Testis (tissue), 5 donors: ENCODE data around the gene TTLL7. TPM values are rescaled to one million over a fixed set of nuclear protein-coding genes. Genes with fewer than 3 reads are reported as not detected.

Experiments
- DNase-seq: peaks from one replicate; pipeline ENCODE4 v3.0.0-alpha.2; 2019
- H3K27ac ChIP-seq, 2 donors: fragments of 200-600 bp; sonication (generic); one replicate each; pipeline ENCODE4 v1.5.1; 2019
- H3K27me3 ChIP-seq: fragments of 200-600 bp; sonication (generic); one replicate; pipeline ENCODE4 v1.5.1; 2019
- H3K36me3 ChIP-seq: fragments of 200-600 bp; sonication (generic); one replicate; pipeline ENCODE4 v1.5.1; 2017; ENCODE audit warnings: low read depth; ENCODE audit errors: missing control alignments
- H3K4me1 ChIP-seq: fragments of 200-600 bp; sonication (generic); one replicate; pipeline ENCODE4 v1.5.1; 2019
- H3K4me3 ChIP-seq, 2 donors: fragments of 200-600 bp; sonication (generic); one replicate each; pipeline ENCODE4 v1.5.1; 2017 to 2019
- H3K9me3 ChIP-seq: fragments of 200-600 bp; sonication (generic); one replicate; pipeline ENCODE4 v1.5.1; 2017
- POLR2A ChIP-seq: fragments of 450-650 bp; IDR thresholded peaks from one replicate; pipeline ENCODE4 v1.6.1; 2017; ENCODE audit warnings: antibody characterized with exemption, mild to moderate bottlenecking, moderate library complexity
- WGBS, 2 donors: methylation state at CpG; one replicate each; pipeline ENCODE4 v1.1.5; 2018; 5-methylcytosine and 5-hydroxymethylcytosine counted together
- intact Hi-C: fragments of 100-400 bp; cut with DNase I; formaldehyde crosslinking; loops from one replicate; pipeline ENCODE4 v1.15.1; 2023; ENCODE audit warnings: low total_unique reads
- long read RNA-seq, 2 donors: transcript quantifications; one replicate each; lab custom pipeline, GENCODE V29; 2026
- polyA plus RNA-seq: library from polyadenylated mRNA; stranded (reverse); fragments of 350-450 nt; fragmentation: Illumina TruSeq; extraction: RNeasy Lipid Tissue Mini Kit (QIAGEN cat#74804); gene quantifications from one replicate; pipeline ENCODE4 v1.2.3, GENCODE V29; 2014; ENCODE audit warnings: low read depth, low replicate concordance; ENCODE audit not compliant: insufficient read depth
- total RNA-seq, 2 donors: library from RNA; depleted of rRNA; stranded (reverse); fragments of >200 nt; gene quantifications; one replicate each; pipeline ENCODE4 v1.2.3, GENCODE V29; 2016
- TF ChIP-seq, protein P1 (sequence below), 3 experiments: fragments of 450-650 bp in 2 of 3; fragments of 200-600 bp in 1 of 3; sonication (generic) in 1 of 3; IDR thresholded peaks; one replicate each; pipeline ENCODE4 v1.5.1; 2016 to 2019; ENCODE audit warnings: antibody characterized with exemption in 3 of 3, mild to moderate bottlenecking in 2 of 3, moderate library complexity in 1 of 3

TTLL7 gene, protein sequence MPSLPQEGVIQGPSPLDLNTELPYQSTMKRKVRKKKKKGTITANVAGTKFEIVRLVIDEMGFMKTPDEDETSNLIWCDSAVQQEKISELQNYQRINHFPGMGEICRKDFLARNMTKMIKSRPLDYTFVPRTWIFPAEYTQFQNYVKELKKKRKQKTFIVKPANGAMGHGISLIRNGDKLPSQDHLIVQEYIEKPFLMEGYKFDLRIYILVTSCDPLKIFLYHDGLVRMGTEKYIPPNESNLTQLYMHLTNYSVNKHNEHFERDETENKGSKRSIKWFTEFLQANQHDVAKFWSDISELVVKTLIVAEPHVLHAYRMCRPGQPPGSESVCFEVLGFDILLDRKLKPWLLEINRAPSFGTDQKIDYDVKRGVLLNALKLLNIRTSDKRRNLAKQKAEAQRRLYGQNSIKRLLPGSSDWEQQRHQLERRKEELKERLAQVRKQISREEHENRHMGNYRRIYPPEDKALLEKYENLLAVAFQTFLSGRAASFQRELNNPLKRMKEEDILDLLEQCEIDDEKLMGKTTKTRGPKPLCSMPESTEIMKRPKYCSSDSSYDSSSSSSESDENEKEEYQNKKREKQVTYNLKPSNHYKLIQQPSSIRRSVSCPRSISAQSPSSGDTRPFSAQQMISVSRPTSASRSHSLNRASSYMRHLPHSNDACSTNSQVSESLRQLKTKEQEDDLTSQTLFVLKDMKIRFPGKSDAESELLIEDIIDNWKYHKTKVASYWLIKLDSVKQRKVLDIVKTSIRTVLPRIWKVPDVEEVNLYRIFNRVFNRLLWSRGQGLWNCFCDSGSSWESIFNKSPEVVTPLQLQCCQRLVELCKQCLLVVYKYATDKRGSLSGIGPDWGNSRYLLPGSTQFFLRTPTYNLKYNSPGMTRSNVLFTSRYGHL
- total RNA-seq (10 to 100 TPM; 22.4 to 28.6 TPM), polyA plus RNA-seq (35.2 TPM)
- long read RNA-seq, donor 1: 0 reads
- long read RNA-seq, donor 2: 0 reads

DNA sequence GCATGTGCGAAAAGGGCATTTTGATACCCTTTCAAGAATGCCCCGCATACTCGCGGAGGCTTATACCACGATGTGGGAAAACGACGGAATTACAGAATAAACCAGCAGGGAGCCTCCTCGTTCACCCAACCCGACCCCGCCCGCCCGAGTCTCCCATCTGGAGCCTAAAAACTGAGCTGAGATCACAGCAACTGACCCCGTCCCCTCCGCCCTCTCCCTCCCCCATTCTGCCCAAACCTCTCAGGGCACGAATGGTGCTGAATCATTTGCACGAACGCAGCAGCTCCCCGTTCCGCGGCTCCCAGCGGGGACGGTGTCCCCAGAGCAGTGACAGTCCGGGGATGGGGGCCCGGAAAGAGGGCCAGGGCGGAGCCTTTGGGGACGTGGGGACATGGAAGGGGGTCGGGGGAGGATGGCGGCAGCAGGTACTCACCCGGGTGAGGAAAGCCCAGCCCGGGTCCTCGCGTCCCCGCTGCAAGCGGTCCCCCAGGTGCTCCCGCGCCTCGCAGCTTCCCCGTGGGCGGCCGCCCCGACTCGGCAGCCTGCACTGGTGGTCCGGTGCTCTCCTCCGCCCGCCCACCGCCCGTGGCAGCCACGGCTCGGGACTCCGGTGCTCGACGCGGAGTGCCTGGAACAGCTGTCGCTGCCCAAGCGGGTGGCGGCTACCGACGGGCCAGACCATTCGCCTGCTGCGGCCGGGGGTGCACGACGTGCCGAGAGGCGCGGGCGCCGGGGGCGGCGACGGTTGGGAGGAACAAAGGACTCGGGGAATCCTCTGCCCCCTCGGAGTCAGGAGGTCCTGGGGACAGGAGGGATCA lies at the start of gene TTLL7:
TTLL7 (minus strand) TSS at position 635 of the 818 bp plus-strand sequence. CDS start 46,921 bp downstream, outside the sequence.
- DNase-seq: peak; percentile 85
- H3K27me3 ChIP-seq: no peaks in the 10 kb centered on the region
- H3K27ac ChIP-seq: peak within 1 kb of the TSS; percentile 74 to 83
- H3K36me3 ChIP-seq: no peaks in the 10 kb centered on the region
- peak within 1 kb of the TSS; percentile 82 to 95 for H3K4me3 ChIP-seq
- H3K4me1 ChIP-seq: peaks cover 6% of the 10 kb centered on the region
- H3K9me3 ChIP-seq: no peaks in the 10 kb centered on the region
- intact Hi-C loops: no loop called here
- 1% methylated on average over 31 to 72 of the region's 73 CpGs for WGBS, 2 donors
- TF ChIP-seq, protein P1, sequence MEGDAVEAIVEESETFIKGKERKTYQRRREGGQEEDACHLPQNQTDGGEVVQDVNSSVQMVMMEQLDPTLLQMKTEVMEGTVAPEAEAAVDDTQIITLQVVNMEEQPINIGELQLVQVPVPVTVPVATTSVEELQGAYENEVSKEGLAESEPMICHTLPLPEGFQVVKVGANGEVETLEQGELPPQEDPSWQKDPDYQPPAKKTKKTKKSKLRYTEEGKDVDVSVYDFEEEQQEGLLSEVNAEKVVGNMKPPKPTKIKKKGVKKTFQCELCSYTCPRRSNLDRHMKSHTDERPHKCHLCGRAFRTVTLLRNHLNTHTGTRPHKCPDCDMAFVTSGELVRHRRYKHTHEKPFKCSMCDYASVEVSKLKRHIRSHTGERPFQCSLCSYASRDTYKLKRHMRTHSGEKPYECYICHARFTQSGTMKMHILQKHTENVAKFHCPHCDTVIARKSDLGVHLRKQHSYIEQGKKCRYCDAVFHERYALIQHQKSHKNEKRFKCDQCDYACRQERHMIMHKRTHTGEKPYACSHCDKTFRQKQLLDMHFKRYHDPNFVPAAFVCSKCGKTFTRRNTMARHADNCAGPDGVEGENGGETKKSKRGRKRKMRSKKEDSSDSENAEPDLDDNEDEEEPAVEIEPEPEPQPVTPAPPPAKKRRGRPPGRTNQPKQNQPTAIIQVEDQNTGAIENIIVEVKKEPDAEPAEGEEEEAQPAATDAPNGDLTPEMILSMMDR (IDR thresholded peaks at IDR 0.05): no peak
- no peak for TF ChIP-seq POLR2A

DNA sequence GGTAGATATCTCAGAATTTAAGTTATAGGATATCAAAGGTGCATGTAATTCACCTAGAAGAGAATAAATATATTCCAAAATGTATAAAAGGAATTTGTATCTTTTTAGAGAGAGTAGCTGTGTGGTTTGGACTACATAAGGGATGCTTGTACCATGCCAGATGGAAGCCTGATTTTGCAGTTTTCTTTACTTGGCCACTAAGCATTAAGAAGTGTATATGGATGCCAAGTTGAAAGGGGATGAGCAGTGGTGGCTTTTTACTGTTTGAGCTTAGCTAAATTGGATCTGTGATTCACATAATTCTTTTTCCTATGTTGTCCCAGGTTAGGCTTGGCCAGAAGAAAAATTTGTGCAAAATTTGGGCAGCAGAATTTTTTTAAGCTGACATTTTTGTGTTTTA lies 43.5 kb upstream of the TTLL7 start:
- H3K36me3 ChIP-seq: no peaks in the 10 kb centered on the region
- no peak for DNase-seq
- no peaks in the 10 kb centered on the region for H3K4me1 ChIP-seq
- H3K9me3 ChIP-seq: no peaks in the 10 kb centered on the region
- intact Hi-C loops: no loop called here
- TF ChIP-seq, protein P1 (IDR thresholded peaks at IDR 0.05): no peak
- TF ChIP-seq POLR2A: no peak
- no peak overlapping the region for H3K27ac ChIP-seq
- no peaks in the 10 kb centered on the region for H3K27me3 ChIP-seq
- H3K4me3 ChIP-seq: no peak overlapping the region

DNA sequence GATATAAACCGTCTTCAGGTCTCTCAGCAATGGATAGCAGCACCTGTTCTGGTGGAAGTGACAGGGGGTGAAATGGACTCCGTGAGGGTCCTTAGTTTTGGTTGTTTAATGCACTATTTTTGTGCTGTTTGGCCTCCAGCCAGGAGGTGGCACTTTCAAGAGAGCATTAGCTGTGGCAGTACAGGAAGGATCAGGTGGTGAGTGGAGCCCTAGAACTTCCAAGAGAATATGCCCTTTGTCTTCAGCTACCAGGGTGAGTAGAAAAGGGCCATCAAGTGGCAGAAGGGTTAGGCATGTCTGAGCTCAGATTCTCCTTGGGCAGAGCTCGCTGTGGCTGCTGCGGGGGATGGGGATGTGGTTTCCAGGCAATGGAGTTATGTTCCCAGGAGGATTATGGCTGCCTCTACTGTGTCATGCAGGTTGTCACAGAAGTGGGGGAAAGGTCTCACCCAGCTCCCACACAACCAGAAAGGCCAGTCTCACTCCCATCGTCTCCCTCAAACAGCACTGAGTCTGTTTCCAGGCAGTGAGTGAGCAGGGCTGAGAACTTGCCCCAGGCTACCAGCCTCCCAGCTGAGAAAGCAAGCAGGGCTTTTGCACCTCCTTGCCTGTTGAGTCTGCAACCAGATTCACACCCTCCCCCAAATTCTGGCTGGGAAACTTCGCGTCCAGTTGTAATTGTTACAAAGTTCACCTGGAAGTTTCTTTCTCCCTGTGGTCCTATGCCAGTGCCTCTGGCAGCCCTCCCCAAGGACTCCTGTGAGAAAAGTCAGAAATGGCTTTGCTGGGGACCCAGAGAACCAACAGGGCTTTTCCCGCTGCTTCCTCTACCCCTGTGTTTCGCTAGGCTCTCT lies 39.1 kb upstream of the TTLL7 start:
- H3K4me3 ChIP-seq: no peak overlapping the region
- H3K27ac ChIP-seq: no peak overlapping the region
- no peaks in the 10 kb centered on the region for H3K9me3 ChIP-seq
- no peak for TF ChIP-seq POLR2A
- TF ChIP-seq, protein P1 (IDR thresholded peaks at IDR 0.05): no peak
- no peaks in the 10 kb centered on the region for H3K4me1 ChIP-seq
- intact Hi-C loops: no loop called here
- WGBS, 2 donors: 86 to 90% methylated on average over 9 of the region's 9 CpGs
- no peaks in the 10 kb centered on the region for H3K27me3 ChIP-seq
- no peaks in the 10 kb centered on the region for H3K36me3 ChIP-seq
- no peak for DNase-seq

DNA sequence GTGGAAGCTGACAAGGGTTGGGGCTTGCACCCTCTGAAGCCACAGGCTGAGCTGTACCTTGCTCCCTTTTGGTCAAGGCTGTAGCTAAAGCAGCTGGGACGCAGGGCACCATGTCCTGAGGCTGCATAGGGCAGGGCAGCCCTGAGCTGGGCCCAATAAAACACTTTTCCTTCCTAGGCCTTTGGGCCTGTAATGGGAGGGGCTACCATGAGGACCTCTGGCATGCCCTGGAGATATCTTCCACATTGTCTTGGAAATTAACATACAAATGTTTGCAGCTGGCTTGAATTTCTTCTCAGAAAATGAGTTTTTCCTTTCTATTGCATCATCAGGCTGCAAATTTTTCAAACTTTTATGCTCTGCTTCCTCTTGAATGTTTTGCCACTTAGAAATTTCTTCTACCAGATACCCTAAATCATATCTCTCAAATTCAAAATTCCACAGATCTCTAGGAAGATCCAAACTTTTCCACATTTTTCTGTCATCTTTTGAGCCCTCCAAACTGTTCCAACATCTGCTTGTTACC lies 32.9 kb upstream of the TTLL7 start:
- Histone ChIP-seq H3K36me3 (no peaks in the 10 kb centered on the region), H3K4me1 (no peaks in the 10 kb centered on the region), H3K4me3 (no peak overlapping the region), H3K27me3 (no peaks in the 10 kb centered on the region), H3K9me3 (no peaks in the 10 kb centered on the region), H3K27ac (no peak overlapping the region)
- no peak for DNase-seq
- intact Hi-C loops: no loop called here
- no peak for TF ChIP-seq POLR2A
- TF ChIP-seq, protein P1 (IDR thresholded peaks at IDR 0.05): no peak
- WGBS, 2 donors: 100% methylated on average over 1 of the region's 1 CpG; no CpG with 5 or more reads in 1 of the 2 donors
